GM12874 (cell line): ENCODE results near the gene OR2B2.

Source experiments
- CTCF ChIP-seq: IDR thresholded peaks from 2 replicates; pipeline ENCODE4 v1.5.1; 2011; ENCODE audit warnings: low read depth, mild to moderate bottlenecking, control low read depth, low read length, moderate library complexity; ENCODE audit not compliant: insufficient read depth

OR2B2 gene

GRCh38 chr6:27862396-27863066 is 49.7 kb downstream of the OR2B2 start:
- TF ChIP-seq CTCF: no peak

GRCh38 chr6:27861861-27862260 is 50.3 kb downstream of the OR2B2 start:
- no peak for TF ChIP-seq CTCF

DNA sequence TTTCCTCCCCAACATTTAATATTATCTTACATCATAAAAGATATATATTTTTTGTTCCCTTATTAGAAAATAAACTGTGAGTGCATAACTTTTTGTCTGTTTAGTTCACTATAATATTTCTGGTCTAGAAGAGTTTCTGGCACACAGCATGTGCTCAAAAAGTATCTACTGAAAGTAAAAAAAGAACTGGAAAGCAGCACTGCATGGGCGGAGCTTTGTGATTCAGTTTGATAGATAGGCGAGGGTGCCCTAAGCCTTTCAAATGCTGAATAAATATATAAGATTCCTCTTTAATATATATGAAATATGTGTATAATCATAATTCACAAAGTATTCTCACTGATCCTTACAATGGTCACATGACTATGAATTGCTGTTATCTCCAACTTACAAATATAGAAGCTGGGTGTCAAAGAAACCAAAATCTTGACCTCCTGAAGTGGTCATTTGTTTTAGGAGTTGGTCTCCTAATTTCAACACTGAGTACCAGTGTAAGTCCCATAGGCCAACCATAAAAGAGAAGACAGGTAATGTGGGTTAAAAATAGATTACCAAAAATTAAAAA is 50.8 kb downstream of the OR2B2 start:
- no peak for TF ChIP-seq CTCF
